Measurements from ENCODE around the gene KLHDC9.
A peak's percentile ranks its signal among the peaks of the same experiment; 100 is the strongest.
"Not testable (repeated sequence)": the region's sequence is repeated elsewhere in the genome, so short reads cannot be mapped to it uniquely, and the experiment has no call there.

The KLHDC9 gene

DNA sequence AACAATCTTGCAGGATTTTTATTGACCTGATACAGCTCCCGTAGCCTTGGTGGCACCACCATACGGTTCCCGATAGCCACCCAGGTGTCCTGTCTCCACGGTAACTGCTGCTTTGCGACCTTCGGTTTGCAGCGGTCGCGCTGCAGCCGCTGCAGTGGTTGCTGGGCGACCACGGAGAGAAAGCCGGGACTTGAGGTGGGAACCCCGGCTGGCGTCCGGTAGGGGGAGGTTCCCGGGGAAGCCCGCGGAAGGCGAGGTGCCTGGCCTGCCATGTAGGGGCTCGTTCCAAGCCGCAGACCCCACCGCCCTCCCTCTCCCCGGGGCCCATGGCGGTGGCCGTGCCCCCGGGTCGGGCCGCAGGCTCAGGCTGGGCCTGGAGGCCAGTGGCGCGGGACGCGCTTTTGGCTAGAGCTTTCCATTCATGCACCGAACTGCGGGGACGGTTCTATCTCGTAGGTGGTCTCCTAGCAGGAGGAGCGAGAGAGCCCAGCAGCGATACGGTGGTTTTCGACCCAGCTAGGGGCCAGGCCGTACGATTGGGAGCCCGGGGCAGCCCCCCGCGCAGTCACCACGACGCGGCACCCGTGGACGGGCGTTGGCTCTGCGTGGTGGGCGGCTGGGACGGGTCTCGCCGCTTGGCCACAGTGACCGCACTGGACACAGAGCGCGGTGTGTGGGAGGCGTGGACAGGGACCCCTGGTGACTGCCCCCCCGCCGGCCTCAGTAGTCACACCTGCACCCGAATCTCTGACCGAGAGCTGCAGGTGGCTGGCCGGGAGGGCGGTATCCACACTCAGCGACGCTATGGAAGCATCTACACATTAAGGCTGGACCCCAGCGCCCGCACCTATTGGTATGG, at the start of gene KLHDC9:
KLHDC9 (plus strand) TSS at position 152 of the 859 bp plus-strand sequence; CDS start at position 327, 175 bp downstream.
- DNase-seq = peak; percentile 81

GRCh38 chr1:161048949-161049722, 49.0 kb upstream of the KLHDC9 start:
- DNase-seq = no peak

DNA sequence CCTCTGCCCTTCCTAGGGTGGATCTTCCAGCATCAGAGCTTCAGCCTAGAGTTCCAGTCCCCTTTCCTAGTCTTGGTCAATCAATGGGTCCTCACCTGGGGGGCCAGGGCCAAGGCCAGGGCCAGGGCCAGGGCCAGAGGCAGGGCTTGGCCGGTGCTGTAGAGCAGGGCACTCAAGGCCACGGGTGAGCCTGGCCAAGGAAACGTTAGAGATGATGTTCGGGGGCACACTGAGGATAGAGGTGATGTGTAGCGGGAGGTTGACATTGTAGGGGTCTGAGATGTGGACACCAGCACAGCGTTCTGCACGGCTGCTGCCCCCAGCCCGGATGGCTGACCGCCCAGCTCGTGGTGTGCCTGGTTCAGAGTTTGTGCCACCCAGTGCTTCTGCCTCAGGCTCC, 46.9 kb upstream of the KLHDC9 start:
- DNase-seq = no peak

DNA sequence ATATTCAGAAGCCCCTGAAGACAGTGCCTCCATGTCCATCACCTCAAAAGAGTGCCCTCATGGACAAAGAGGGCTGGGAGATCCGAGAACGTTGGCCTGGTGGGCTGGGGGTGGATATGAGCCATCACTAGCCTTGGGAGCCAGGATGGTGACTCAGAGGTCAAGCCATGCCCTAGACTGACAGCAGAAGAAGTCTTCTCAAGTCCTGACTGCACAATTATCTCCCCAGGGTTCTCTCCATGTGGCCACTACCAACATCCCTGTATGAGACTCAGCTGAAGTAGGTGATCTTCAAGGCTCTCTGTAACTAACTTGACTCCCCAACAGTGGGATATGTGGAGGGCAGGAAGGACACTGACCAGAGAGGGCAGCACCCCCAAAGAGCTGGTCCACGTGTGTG, 45.3 kb upstream of the KLHDC9 start:
- DNase-seq = no peak

DNA sequence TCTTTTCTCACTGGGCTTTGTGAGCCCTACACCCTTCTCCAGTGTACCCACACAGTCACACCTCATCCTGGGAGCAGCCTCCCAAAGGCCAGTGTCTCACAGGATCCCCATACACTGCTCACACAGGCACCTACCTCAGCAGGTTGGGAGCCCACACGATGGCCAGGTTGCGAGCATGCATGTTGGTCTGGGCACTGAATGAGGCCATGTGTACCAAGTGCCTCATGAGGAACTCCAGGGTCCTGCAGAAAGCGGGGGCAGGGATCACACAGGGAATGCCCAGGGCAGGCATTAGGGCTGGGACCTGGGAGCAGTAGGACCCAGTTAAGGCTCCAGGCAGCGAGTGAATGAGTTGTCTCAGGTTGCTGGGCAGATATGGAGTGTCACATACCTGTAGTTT, 43.9 kb upstream of the KLHDC9 start:
- no peak for DNase-seq

DNA sequence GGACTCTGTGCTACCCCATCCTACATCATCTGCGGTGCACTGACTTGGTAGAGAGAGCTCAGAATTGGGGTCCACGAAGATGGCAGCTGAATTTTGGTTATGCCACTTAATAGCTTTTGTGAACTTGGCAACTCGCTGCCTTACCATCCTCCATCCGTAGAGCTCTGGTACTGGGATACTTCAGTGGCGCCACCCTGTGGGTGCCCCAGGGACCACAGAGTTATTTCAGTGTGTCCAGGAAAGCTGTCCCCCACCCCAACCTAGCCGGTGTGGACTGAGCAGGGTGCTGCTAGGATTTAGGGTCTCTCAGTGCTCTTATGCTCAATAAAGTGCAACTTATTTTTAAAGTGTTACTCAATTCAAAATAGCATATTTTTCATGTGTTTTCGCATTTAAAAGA, 43.4 kb upstream of the KLHDC9 start:
- no peak for DNase-seq

DNA sequence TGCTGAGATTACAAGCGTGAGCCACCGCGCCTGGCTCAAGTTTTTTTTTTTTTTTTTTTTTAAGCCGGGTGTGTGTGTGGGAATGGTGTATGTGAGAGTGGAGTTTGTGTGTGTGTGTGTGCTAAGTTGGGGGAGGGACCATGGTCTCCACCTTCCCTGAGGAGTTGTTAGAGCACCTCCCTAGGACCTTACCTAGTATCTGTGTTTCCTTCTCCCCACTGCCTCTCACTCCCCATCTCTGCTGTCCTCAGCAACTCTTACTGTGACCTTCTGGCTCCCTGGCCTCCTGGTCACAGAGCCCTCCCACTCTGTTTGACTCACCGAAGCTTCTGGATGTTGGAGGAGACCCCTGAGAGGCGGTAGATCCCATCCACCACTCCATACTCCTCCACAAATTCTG, 38.9 kb upstream of the KLHDC9 start:
- DNase-seq = no peak

GRCh38 chr1:161061419-161061818, 36.7 kb upstream of the KLHDC9 start:
- DNase-seq = no peak

DNA sequence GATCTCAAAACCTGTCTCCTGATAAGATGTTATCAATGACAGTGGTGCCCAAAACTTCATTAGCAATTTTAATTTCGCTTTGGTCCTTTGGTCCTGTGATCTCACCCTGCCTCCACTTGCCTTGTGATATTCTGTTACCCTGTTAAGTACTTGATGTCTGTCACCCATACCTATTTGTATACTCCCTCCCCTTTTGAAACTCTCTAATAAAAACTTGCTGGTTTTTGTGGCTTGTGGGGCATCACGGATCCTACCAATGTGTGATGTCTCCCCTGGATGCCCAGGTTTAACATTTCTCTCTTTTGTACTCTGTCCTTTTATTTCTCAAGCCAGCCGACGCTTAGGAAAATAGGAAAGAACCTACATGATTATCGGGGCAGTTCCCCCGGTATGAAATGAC, 34.2 kb upstream of the KLHDC9 start:
- DNase-seq = not testable (repeated sequence)

- not testable (repeated sequence) for DNase-seq
These were observed 32.5 kb upstream of the KLHDC9 start for GRCh38 chr1:161065681-161066080.

GRCh38 chr1:161066694-161067093, 31.5 kb upstream of the KLHDC9 start:
- DNase-seq = no peak

DNA sequence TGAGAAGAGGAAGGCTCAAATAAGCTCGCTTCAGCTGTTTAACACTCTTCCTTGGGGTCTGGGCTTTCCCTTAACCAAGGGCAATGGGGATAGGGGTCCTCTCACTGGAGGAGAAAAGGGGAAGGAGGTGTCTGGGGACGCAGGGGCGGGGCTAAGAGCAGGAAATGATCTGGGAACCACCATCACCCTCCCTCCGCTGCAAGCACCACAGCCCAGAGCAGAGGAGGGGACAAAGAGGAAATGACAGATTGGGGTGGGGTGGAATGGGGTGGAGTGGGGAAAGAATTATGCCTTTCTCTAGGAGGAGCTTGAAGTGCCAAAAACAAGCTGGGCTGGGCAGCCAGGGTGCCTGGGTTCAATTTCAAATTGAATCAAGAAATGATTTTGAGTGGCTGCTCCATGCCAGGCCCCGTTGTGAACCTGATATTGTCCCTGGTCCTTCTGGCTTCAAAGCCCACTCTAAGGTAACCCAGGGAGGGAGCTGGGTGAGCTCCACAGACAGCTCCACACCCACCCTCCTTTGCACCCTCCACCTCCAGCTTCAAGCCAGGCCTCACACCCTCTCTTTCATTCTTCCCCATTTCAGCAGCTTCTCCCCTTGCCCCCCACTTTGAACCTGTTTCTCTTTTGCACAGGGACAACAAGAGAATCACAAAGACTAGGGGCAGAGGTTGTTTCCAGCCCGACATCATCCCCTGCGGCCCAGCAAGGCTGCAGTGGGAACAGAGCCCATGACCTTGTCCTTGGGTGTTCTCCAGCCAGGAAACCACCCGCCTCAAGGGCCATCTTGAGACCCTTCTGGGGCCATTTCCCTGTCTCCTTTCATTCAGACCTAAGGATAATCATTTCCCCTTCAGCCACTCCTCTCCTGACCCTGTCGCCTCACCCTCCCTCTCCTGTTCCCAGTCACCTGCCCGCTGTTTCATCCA, 29.6 kb upstream of the KLHDC9 start:
- DNase-seq = no peak

DNA sequence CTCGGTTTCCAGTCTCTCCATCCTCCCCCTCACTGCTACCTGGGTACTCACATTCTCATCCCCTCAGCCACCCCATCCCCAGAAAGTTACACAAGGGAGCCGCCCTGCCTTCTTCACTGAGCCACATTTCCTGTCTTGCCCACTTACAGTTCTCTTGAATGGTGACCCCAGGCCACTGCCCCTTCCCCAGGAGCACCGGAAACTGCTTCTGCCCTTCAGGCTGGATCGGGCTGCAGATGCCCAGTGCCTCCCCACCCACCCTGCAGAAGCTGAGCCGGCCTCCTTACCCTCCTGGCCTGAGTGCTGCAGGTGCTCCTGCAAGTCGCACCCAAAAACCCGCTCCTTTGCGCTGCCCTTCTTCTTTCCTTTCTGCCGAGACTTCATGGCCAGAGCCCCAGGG, 28.9 kb upstream of the KLHDC9 start:
- DNase-seq = no peak

DNA sequence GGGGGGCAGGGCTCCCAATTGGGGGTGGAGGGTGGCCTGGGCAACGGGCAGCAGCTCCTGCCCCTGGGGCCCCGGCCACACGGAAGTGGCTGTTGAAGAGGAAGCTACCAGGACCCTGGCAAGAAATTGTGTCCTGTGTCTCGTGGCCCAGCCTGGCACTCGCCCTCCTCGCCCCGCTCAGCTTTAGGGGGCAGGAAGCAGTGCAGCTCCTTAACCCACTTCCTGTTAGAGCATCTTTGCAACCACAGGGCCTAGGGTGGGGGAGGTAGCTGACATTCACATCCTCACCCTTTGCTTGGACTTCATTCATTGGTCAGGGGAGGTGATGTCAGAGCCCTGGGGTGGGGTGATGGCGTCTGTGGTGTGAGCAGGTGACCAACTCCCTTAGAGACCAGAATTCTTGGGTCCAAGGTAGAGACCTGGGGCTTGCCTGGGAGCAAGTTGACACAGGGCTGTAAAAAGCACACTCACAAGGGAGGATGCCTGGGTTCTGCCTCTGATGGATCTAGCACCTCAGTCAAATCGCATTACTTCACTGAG, 28.4 kb upstream of the KLHDC9 start, which contains the start of gene ARHGAP30:
ARHGAP30 (minus strand) TSS at position 161 of the 540 bp plus-strand sequence. CDS start 267 bp downstream, outside the sequence.
- no peak for DNase-seq

- DNase-seq = no peak
These were observed 27.4 kb upstream of the KLHDC9 start for GRCh38 chr1:161070761-161071160.

- no peak for DNase-seq
These were observed 26.2 kb upstream of the KLHDC9 start for GRCh38 chr1:161071886-161072371.

- DNase-seq = no peak
These were observed 25.3 kb upstream of the KLHDC9 start for GRCh38 chr1:161072751-161073449.

- DNase-seq = no peak
These were observed 24.6 kb upstream of the KLHDC9 start for GRCh38 chr1:161073474-161074121.

- no peak for DNase-seq
These were observed 23.3 kb upstream of the KLHDC9 start for GRCh38 chr1:161074676-161075368.

DNA sequence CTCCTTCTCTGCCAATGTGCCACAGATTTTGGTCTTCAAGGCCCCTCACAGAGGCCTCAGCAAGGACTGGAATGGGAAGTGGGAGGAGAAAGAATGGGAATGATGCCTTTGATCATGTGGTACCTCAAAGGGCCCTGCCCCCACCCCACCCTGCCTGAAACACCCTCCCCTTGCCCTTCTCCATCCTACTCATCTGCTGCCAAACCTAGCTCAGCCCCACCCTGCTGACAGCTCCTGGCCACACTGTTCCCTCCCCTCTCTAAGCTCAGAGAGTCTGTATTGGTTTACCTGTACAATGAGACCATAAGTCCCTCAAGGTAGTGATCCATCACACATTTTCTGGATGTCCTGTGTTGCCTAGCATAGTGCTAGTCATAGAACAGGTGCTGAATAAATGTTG, 21.8 kb upstream of the KLHDC9 start:
- DNase-seq = no peak

GRCh38 chr1:161077426-161077825, 20.7 kb upstream of the KLHDC9 start:
- DNase-seq = no peak

Measured in NCI-H1694 (cell line).